ENCODE results near the gene FANCC.

DNA sequence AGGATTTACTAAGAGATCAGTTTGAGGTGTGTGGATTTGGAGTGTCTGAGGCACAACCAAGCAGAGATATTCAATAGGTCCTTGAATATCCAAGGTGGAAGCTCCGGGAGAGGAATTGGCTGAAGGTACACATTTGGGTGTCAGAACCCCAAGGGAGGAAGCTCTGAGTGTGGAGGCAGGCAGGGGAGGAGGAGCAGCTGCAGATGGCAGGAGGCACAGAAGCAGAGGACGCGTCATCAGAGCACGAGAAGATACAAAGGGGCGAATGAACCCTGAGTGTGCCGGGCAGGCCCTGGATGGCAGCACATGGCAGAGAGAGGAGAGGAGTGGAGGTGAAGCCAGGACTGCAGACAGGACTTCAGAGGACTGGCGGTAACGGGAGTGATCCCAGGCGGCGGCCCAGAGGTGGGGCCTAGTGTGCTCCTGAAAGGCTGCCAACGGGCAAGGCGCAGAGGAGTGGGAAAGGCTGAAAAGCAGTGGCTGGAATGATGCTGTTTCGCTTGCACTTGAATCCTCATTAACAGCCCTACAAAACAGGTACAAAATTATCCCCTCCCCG, 179.8 kb downstream of the FANCC start:
- TF ChIP-seq, protein P1, sequence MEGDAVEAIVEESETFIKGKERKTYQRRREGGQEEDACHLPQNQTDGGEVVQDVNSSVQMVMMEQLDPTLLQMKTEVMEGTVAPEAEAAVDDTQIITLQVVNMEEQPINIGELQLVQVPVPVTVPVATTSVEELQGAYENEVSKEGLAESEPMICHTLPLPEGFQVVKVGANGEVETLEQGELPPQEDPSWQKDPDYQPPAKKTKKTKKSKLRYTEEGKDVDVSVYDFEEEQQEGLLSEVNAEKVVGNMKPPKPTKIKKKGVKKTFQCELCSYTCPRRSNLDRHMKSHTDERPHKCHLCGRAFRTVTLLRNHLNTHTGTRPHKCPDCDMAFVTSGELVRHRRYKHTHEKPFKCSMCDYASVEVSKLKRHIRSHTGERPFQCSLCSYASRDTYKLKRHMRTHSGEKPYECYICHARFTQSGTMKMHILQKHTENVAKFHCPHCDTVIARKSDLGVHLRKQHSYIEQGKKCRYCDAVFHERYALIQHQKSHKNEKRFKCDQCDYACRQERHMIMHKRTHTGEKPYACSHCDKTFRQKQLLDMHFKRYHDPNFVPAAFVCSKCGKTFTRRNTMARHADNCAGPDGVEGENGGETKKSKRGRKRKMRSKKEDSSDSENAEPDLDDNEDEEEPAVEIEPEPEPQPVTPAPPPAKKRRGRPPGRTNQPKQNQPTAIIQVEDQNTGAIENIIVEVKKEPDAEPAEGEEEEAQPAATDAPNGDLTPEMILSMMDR (IDR thresholded peaks at IDR 0.05; ENCODE audit: insufficient read depth, low read depth, low read length): no peak
- TF ChIP-seq EZH2 (IDR thresholded peaks at IDR 0.05; ENCODE audit: insufficient read depth, low read length): no peak
